Testis (tissue), 3 donors: ENCODE data around the gene TGM2. TPM values are rescaled to one million over a fixed set of nuclear protein-coding genes. Genes with fewer than 3 reads are reported as not detected.

ENCODE experiments used
- DNase-seq: peaks from one replicate; pipeline ENCODE4 v3.0.0-alpha.2; 2019
- H3K27ac ChIP-seq, 2 donors: fragments of 200-600 bp; sonication (generic); one replicate each; pipeline ENCODE4 v1.5.1; 2019
- H3K27me3 ChIP-seq: fragments of 200-600 bp; sonication (generic); one replicate; pipeline ENCODE4 v1.5.1; 2019
- H3K36me3 ChIP-seq: fragments of 200-600 bp; sonication (generic); one replicate; pipeline ENCODE4 v1.5.1; 2017; ENCODE audit warnings: low read depth; ENCODE audit errors: missing control alignments
- H3K4me1 ChIP-seq: fragments of 200-600 bp; sonication (generic); one replicate; pipeline ENCODE4 v1.5.1; 2019
- H3K4me3 ChIP-seq, 2 donors: fragments of 200-600 bp; sonication (generic); one replicate each; pipeline ENCODE4 v1.5.1; 2017 to 2019
- H3K9me3 ChIP-seq: fragments of 200-600 bp; sonication (generic); one replicate; pipeline ENCODE4 v1.5.1; 2017
- CTCF ChIP-seq, 3 experiments: fragments of 450-650 bp in 2 of 3; fragments of 200-600 bp in 1 of 3; sonication (generic) in 1 of 3; IDR thresholded peaks; one replicate each; pipeline ENCODE4 v1.5.1; 2016 to 2019; ENCODE audit warnings: antibody characterized with exemption in 3 of 3, mild to moderate bottlenecking in 2 of 3, moderate library complexity in 1 of 3
- POLR2A ChIP-seq: fragments of 450-650 bp; IDR thresholded peaks from one replicate; pipeline ENCODE4 v1.6.1; 2017; ENCODE audit warnings: antibody characterized with exemption, mild to moderate bottlenecking, moderate library complexity
- WGBS, 2 donors: methylation state at CpG; one replicate each; pipeline ENCODE4 v1.1.5; 2018; 5-methylcytosine and 5-hydroxymethylcytosine counted together
- intact Hi-C: fragments of 100-400 bp; cut with DNase I; formaldehyde crosslinking; loops from one replicate; pipeline ENCODE4 v1.15.1; 2023; ENCODE audit warnings: low total_unique reads
- polyA plus RNA-seq: library from polyadenylated mRNA; stranded (reverse); fragments of 350-450 nt; fragmentation: Illumina TruSeq; extraction: RNeasy Lipid Tissue Mini Kit (QIAGEN cat#74804); gene quantifications from one replicate; pipeline ENCODE4 v1.2.3, GENCODE V29; 2014; ENCODE audit warnings: low read depth, low replicate concordance; ENCODE audit not compliant: insufficient read depth
- total RNA-seq, 2 donors: library from RNA; depleted of rRNA; stranded (reverse); fragments of >200 nt; gene quantifications; one replicate each; pipeline ENCODE4 v1.2.3, GENCODE V29; 2016

TGM2 gene
- total and polyA plus RNA-seq, 3 donors from 2014 or later: 3.2 to 49.0 (median 8.5) TPM

DNA sequence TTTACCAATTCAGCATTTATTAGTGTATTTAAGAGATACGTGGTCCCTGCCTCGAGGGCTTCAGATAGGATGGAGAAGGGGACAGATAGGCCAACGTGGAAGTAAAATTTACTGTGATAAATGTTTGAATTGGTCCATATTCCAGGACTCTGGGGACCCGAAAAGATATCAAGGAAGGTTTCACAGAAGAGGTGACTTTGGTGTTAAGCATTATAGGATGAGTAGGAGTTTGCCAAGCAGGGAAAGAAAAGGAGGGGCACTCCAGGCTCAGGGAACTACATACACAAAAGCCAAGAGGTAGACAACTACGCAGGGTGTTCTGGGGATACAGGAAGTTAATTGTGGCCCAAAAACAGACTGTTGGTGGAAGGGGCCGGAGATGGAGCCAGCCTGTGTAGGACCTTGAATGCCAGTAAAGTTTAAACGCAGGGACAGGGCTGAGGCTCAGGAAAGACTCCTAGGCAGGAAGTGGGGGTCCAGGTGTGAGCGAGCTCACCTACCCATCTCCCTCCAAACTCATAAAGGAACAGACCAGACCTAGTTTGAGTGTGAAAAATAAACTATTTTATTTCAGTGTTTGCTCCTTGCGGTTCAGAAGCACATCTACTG is 37.0 kb downstream of the TGM2 start:
- WGBS, 2 donors: 91 to 97% methylated on average over 9 of the region's 9 CpGs
- intact Hi-C loops: no loop called here
- TF ChIP-seq POLR2A (no peak), CTCF (IDR thresholded peaks at IDR 0.05) (no peak)
- Histone ChIP-seq H3K9me3 (no peaks in the 10 kb centered on the region), H3K4me1 (peaks cover 17% of the 10 kb centered on the region), H3K36me3 (no peaks in the 10 kb centered on the region), H3K4me3 (no peak overlapping the region), H3K27ac (no peak overlapping the region), H3K27me3 (no peaks in the 10 kb centered on the region)
- DNase-seq: no peak

- Histone ChIP-seq H3K4me3 (no peak overlapping the region), H3K27me3 (no peaks in the 10 kb centered on the region), H3K36me3 (no peaks in the 10 kb centered on the region), H3K4me1 (peaks cover 21% of the 10 kb centered on the region), H3K27ac (peak overlapping the region in 1 of 2 donors; percentile 29), H3K9me3 (no peaks in the 10 kb centered on the region)
- DNase-seq: peak; percentile 32
- 55 to 61% methylated on average over 12 of the region's 12 CpGs for WGBS, 2 donors
- no peak for TF ChIP-seq CTCF (IDR thresholded peaks at IDR 0.05)
- TF ChIP-seq POLR2A: no peak
- intact Hi-C loops: no loop called here
Measured at GRCh38 chr20:38126932-38127621, 38.0 kb downstream of the TGM2 start.

DNA sequence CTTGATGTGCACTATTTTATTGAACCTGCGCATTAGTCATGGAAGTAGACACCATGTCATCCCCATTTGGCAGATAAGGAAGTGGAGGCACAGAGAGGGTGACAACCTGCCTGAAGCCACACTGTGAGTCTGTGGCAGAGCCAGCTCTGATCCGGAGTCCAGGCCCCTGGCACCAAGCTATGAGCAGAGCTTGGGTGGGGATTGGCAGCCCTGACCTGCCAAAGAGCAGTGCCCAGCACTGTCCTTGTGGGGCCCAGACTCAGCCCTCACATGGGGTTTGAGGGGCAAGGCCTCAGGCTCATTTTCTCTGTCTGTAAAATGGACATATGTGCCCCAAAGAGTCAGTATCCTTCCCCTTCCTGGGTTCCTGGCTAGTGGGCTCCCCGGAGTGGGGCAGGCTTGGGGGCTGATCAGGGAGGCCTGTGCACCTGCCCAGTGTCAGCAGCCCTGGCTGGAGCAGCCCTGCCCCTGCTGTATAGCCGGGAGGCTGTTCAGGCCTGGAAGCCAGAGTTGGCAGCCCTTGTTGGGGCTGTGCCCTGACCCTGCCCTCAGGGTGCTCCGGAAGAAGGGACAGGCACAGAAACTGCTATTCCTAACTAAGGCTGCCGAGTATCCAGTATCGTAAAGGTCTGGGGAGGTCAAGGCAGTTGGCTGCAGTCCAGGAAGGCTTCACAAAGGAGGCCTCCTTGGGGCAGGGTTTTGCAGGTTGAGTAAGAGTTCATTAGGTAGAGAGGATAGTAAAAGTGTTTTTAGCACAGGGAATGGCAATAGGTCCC is 38.7 kb downstream of the TGM2 start:
- Histone ChIP-seq H3K4me3 (no peak overlapping the region), H3K36me3 (no peaks in the 10 kb centered on the region), H3K27ac (peak overlapping the region in 1 of 2 donors; percentile 29), H3K4me1 (peaks cover 21% of the 10 kb centered on the region), H3K9me3 (no peaks in the 10 kb centered on the region), H3K27me3 (no peaks in the 10 kb centered on the region)
- WGBS, 2 donors: 77 to 82% methylated on average over 5 to 7 of the region's 7 CpGs
- DNase-seq: no peak
- intact Hi-C loops: no loop called here
- TF ChIP-seq POLR2A (no peak), CTCF (IDR thresholded peaks at IDR 0.05) (no peak)

GRCh38 chr20:38125157-38126056 is 39.7 kb downstream of the TGM2 start:
- TF ChIP-seq CTCF (IDR thresholded peaks at IDR 0.05) (no peak), POLR2A (no peak)
- no peaks in the 10 kb centered on the region for H3K36me3 ChIP-seq
- 60 to 63% methylated on average over 16 to 18 of the region's 18 CpGs for WGBS, 2 donors
- peaks cover 21% of the 10 kb centered on the region for H3K4me1 ChIP-seq
- H3K27me3 ChIP-seq: no peaks in the 10 kb centered on the region
- no peak overlapping the region for H3K27ac ChIP-seq
- no peaks in the 10 kb centered on the region for H3K9me3 ChIP-seq
- DNase-seq: peak; percentile 49
- intact Hi-C loops: no loop called here
- H3K4me3 ChIP-seq: no peak overlapping the region
